Epidermal melanocyte (primary cell): ENCODE data around the gene NR1H2.
"Not testable (repeated sequence)": the region's sequence is repeated elsewhere in the genome, so short reads cannot be mapped to it uniquely, and the experiment has no call there.

Experiments used
- DNase-seq: peaks from one replicate; pipeline ENCODE4 v3.0.0; 2011; ENCODE audit warnings: low spot score; ENCODE audit not compliant: insufficient read length

NR1H2 gene

DNA sequence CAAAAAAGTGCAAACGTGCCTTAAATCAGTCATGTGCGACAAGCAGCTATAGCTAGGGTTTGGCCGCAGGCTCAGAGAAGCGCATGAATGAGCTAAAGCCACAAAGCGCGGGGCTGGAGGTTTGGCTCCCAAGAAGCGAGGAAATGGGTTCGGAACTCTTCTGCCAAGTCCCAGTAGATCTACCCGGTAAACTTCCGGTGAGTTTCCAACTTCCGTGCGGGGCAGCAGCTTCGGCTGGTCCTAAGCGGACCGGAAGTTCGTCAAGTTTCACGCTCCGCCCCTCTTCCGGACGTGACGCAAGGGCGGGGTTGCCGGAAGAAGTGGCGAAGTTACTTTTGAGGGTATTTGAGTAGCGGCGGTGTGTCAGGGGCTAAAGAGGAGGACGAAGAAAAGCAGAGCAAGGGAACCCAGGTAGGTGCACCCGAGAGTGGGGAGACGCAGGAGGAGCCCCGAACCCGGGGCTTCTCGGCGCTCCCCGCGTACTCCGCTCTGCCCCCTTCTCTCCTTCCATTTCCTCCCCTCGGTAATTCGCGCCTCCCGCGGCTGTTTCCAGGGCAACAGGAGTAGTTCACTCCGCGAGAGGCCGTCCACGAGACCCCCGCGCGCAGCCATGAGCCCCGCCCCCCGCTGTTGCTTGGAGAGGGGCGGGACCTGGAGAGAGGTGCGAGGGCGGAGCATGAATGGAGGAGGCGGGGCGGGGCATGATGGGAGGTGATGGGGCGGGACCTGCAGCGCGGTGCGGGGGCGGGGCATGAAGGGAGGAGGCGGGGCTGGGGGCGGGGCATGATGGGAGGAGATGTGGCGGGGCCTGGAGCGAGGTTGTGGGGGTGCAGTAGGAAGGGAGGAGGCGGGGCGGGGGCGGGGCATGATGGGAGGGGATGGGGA is at the start of gene NR1H2:
Gene NR1H2, plus strand, starts transcription at position 292 of the 885 bp plus-strand sequence. CDS start 1,149 bp downstream, outside the sequence.
- peak; percentile 87 for DNase-seq

DNA sequence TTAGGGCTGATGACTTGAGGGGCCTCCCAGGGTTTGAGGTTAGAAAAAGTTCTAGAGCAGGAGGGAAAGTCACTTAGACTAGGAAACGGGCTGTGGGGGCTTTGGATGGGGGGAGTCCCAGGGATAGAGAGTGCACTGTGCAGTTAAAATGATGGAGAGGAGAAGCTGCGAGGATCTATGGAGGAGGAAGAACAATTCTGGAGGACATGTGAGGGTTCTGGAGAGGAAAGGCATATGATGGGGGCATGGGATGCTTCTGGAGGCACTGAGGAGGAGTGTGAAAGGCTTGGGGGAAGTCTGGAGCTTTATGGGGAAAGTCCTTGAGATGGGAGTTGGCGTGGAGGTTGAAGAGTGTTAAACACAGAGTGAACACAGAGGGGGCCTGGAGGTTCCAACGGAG is 49.2 kb upstream of the NR1H2 start:
- no peak for DNase-seq

DNA sequence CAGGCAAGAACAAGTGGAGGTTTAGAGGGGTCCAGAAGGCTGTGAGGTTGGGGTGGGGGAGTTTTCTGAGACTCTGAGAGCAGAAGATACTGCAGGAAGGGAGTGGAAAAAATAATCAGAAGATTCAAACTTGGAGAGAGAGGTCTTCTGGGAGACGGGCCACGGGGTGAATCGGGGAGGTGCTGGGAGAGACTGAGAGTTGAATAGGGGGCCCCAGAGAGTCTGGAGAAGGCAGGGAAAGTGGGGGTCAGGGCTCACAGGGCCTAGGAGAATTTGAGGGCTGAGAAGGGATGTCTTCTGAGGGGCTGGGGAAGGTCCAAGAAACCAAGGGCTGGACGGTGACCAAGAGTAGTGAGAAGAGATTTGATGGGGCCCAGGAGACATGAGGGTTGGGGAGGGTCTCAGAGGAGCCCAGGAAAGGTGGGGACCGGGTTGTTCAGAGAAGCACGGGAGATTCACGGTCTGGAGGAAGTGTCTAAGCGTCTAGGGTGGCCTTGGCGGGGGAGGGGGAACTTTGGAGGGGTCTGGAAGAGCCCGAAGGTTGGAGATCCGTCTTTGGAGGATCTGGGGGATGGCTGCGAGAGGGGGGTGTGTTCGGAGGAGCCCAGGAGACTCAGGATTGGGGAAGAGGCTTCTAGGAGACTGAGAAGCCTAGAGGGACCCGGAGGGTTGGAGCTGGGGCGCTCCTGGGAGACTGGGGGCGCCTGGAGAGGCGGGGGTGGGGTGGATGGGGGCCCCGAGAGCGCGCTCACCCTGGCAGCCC is 48.6 kb upstream of the NR1H2 start:
- no peak for DNase-seq

DNA sequence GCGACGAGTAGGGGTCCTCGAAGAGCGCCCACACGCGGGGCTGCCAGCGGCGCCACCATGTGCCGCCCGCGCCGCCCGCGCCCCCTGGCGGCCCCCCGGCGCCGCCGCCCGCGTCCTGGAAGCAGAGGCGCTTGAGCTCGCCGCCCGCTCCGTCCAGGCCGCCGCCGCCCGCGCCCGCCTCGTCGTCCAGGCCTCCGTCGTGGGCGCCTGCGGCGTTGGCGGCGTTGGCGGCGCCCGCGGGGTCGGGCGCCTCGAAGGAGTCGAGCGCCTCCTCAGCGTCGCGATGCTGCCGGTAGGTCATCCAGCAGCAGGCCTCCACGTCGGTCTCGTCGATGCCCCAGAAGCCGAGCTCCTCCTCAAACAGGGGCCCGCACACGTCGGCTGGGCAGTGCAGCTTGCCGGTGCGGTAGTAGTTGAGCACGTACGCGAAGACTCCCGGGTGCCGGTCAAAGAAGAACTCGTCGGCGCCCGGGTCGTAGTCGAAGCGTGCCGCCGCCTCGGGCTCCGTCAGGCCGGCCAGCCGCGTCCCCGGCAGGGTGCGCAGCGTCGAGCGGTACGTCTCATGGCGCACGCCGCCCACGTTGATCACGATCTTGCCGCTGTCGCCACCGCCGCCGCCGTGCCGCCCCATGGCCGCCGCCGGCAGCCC is 47.9 kb upstream of the NR1H2 start:
- DNase-seq: no peak

DNA sequence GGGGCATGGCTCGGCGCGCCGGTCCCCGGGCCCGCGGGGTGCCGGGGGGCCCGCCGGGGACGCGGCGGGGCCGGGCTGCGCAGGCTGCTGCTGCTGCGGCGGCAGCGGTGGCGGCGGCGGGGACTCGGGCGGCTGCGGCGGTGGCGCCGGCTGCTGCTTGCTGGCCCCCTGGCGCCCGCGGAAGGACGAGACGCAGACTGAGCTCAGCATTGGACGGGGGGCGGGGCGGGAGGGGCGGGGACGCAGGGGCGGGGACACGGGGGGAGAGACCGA is 47.4 kb upstream of the NR1H2 start:
- no peak for DNase-seq

DNA sequence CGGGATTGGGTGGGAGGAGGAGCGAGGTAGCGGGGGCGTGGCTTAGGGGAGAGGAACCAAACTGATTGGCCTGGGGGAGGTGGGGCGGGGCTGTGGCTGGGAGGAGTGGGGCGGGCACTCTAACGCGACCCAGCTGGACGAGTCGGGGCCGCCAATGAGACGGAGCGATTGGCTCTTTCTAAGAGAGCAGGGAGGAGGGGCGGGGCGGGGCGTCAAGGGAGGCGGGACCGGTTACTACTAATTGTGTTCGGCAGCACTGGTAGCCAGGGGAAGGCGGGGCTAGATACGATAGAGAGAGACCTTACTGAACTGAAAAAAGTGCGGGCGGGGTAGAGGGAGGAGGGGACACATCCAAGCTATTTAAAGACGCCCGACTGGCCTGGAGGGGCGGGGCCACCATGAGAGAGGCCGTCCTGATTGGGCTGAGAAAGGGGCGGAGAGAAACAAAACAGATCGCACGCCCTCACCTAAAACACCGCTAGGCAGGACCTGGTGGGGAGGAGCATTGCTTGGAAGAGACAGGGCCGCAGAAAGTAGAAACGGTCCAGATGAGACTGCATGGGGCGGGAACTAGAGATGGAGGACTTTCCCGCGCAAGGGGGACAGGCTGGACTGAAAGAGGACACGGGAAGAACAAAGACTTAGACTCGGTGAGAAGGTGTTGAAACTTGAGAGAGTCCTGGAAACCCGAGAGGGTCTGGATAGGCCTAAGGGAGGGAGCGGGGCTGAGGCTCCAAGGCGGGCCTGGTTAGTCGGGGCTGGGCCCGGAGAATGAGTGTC is 46.9 kb upstream of the NR1H2 start, which contains the start of gene KCNC3:
Gene KCNC3, minus strand, starts transcription at position 232 of the 780 bp plus-strand sequence. CDS start 295 bp downstream, outside the sequence.
- peak; percentile 76 for DNase-seq

DNA sequence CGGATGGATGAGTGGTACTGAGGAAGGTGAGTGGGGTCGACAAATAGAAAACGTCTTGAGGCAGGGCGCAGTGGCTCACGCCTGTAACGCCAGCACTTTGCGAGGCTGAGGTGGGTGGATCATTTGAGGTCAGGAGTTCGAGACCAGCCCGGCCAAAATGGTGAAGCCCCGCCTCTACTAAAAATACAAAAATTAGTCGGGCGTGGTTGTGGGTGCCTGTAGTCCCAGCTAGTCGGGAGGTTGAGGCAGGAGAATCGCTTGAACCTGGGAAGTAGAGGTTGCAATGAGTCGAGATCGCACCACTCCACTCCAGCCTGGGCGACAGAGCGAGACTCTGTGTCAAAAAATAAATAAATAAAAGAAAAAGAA is 46.3 kb upstream of the NR1H2 start:
- DNase-seq: not testable (repeated sequence)

DNA sequence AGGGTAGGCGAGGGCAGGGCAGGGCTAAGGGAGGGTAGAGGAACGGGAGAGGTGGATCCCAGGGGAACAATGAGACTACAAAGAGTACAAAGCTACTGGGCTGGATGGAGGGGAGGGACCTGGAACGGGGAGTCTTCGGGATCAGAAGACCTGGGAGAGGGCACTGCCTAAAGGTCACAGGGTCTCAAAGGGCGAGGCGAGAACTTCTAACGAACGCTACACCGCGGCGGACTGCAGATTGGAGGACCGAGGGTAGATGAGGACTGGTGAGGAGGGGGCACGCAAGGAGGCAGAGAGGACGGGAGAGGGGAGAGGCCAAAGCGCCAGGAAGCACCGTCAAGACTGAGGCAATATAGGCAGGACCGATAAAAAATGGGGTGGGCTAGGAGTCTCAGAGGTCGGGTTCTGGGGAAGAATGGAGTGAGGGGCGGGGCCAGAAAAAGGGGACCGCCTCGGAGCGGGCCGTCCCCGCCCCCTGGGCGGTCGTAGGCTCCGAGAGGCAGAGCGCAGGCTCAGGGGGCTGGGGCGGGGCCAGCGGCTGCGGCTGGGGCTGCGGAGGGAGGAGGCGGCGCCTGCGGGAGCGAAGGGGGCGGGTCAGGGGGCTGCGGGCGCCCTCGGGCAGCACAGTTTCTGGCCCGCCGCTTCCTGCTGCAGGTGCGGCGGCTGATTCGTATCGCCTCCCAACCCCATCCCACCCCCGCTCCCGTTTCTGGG is 45.7 kb upstream of the NR1H2 start:
- no peak for DNase-seq

DNA sequence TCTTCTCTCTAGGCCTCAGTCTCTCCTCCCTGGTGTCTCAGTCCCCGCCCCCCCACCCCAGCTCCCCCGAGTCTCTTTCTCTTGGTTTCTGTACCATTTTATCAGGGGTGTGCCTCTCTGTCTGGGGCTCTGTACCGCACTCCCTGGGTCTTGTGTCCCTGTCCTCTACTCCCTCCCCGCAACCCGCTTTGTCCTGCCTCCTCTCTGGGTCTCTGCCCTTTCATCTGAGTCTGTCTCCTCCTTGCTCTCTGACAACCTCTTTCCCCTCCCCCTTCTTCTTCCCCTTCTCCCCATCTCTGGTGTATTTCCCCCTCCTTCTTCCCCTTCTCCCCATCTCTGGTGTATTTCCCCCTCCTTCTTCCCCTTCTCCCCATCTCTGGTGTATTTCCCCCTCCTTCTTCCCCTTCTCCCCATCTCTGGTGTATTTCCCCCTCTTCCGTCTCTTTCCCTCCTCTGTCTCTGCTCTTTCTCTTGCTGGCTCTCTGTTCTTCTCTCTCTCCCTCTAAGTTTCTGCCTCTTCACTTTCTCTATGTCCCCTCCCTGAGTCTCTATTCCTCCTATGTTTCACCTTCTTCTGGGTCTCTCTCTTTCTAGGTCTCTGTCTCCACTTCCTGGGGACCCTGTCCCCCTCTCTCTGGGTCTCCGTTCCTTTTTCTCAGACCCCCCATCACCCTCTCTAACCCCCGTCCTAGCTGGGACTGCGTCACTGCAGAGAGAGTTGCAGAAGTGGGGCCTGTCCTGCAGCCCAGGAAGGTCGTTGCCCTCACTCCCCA is 44.9 kb upstream of the NR1H2 start:
- no peak for DNase-seq

DNA sequence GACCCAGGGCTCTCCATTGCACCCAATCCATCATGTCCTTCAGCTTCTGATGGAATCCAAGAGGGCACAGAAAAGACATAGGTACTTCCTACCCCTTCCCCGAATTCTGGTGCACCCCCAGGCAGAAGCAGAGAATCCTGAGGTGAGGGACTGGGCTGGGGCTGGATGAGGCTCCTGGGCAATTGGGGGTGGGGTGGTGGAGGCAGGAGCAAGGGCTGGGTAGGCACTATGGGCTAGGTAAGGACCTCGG is 44.3 kb upstream of the NR1H2 start:
- DNase-seq: no peak

DNA sequence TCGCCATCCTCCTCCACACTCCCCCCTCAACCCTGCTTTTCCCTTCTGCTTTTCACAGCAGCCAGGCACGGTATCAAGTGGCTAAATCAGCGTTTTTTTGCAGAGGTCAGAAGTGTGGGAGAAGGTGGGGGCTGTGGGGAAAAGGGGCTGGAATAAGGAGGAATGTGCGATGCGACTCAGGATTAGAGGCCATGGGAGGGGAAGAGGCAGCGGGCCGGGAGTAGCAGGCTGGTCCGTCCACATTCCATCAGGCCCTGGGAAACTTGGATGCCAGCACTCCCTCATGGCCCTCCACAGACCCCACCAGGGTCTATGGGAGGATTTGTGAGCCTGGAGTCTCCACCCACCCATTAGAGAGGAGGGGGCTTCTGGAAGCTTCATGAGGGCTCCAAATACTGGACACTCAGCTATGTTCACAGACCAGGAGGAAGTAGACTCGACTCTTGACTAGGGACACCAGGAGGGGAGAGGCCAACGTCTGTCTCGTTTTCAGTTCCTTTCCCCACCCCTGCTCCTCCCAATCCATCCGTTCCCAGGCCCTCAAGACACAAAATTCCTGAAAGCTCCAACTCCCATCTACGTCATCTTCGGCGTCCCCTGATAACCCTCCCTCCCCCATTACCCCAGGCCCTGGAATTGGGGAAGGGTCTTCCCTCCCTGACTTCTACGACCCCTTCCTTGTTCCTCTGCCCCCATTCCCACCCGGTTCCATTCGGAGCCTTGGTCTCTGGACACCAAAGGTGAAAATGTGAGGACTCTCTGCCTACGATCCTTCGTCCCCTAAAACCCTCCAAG is 43.8 kb upstream of the NR1H2 start:
- no peak for DNase-seq

DNA sequence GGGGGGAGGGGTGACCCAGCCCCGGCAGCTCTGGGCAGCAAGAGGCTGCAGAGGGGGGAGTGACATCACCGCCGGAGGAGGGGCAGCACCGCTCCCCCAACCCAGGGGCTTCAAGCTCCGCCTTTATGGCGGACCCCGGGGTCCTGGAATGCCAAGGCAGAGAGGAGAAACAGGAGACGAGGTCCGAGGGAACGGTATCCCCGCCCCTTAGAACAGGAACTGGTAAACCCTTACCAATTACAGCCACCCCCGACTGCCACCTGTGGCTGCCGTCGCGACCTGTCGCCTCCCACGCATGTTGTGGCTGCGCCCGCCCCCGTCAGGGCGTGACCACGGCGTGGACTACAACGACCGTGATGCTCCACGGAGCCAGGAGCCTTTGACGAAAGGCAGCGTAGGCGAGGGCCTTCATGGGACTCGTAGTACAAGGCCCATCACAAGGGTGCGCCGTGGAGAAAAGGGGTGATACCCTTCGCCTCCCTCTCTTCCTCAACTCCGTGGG is 43.0 kb upstream of the NR1H2 start:
- DNase-seq: no peak

DNA sequence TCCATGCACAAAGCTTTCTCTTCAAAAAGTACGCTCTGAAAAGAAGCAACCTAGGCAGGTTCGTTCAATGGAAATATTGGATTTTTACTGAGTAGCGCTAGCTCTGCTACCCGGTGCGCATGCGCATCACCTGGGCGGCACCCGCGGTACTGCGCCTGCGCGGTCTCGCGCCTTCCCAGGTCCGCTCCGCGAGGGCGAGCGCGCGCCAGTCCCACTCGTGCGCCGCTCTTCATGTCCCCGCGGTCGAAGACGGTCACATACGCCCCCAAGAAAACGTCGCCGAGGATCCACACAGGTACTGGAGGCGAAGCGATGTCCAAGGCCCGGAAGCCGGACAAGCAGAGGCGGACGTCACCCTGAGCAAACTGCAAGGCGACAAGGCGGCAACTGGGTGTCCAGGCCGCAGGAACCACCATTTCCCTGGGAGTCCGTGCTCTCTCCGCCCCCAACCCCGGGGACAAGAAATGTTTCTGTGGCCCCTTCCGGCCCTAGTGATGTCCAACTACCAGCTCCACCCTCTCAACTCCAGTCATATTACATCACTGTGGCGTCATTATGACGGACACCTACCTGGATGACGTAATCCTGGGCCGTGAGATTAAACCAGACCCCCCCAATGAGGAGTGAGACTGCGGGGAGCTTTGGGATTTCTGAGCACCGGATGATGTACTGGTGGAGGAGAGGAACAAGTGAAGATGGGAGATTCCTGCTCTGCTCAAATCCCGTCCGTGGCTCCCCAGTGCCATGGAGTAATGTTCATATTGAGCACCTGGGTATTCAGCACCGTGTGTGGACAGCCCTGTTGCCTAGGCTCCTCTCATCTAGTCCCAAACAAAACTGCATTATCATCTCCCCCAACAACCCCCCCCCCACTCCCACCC is 42.3 kb upstream of the NR1H2 start:
- DNase-seq: peak; percentile 96

DNA sequence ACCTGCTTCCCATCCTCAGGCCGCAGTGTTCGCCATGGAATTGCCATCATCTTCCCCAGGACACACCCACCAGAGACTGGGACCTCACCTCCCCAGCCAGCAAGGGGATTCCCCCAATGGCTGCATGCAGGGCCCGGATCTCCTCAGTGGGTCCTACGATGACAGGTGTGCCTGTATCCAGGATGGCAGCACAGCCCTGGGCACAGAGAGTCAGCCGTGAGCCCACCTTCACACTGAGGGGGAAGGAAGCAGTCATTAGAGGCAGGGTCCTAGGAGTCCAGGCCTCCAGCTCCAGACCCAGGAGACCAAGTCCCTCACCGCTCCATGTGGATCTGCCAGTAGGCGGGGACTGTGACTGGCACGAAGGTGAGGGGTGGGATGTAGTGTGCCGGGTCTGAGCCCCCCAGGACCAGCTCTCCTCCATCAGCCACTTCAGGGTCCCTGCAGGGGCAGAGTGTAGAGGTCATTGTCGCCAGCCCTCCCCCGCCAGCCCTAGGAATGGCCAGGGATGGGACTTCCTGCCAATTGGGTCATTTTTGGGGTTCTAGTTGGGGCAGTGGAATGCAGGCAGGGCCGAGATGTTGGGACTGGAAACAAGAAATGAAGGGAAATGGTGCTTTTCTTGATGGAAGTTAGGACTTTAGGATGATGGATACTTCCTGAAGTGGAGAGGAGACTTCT is 41.4 kb upstream of the NR1H2 start:
- DNase-seq: no peak

DNA sequence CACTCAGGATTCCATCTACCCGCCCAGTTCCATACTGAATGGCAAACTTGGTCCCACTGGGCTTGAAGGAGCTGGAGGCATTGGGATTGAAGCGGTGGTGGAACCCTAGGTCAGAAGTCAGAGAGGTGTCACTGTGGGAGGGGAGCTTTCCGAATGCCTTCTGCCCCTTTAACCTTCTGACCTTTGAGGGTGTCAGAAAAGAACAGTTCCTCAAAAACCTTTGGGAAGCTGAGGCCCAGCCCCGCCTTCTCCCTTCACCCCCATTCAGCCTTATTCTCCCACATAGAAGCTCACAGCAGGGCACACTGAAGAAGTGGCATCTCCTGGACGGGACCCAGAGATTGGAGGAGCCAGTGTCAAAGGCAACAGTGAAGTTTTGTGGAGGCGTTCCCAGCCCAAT is 39.2 kb upstream of the NR1H2 start:
- DNase-seq: not testable (repeated sequence)

DNA sequence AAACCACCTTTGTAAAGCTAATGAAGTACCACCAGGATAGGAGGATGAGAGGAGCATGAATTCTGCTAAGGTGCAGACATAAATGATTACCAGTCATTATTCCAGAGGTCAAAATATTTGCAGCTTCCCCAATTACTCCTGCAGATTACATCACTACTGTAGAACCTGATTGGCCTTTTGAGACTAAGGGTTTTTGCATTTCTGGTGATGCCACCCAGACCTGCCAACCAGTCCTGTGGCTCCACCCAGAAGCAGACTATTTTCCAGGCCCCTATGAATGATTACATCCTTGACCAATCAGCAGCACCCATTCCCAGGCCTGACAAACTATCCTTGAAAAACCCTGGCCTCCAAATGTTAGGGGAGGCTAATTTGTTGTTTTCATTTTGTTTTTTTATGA is 35.9 kb upstream of the NR1H2 start:
- DNase-seq: no peak

DNA sequence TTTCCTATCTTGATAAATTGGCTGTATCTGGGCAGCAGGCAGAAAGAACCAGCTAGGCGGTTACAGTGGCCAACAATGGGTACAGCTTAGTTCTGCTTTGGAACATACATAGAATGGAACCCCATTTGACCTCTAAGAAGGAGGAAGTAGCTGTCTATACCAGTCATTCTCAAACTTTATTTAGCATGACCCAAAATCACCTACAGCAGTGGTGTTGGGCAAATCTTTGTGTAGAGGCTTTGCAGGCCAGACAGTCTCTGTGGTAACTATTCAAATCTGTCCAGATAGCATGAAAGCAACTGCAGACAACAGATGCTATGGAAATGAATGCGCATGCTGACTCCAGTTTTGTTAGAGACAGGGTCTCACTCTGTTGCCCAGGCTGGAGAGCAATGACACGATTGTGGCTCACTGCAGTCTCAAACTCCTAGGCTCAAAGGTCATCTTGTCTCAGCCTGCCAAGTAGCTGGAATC is 35.1 kb upstream of the NR1H2 start:
- no peak for DNase-seq
